ENCODE measurements around the gene FAM209B.
"Not testable (repeated sequence)": the region's sequence is repeated elsewhere in the genome, so short reads cannot be mapped to it uniquely, and the experiment has no call there.

Gene FAM209B

GRCh38 chr20:56532946-56533345 lies at the start of gene FAM209B:
TSS of gene FAM209B (plus strand) at chr20:56533246. CDS start at chr20:56533342, 96 bp downstream.
- not testable (repeated sequence) for H3K27me3 ChIP-seq (ENCODE audit: insufficient read depth, low read length); H3K9me3 ChIP-seq (ENCODE audit: low read length); H3K9ac ChIP-seq (ENCODE audit: low read length)

GRCh38 chr20:56483970-56484369 lies 49.1 kb upstream of the FAM209B start:
- Histone ChIP-seq H3K9me2 (ENCODE audit: low read depth, low read length) (no peaks in the 10 kb centered on the region), H4K20me1 (ENCODE audit: insufficient read depth, low read length) (no peaks in the 10 kb centered on the region), H3F3A (ENCODE audit: insufficient read depth, low read length) (no peaks in the 10 kb centered on the region), H3K79me2 (ENCODE audit: insufficient read depth, low read length) (no peaks in the 10 kb centered on the region), H3K4me1 (ENCODE audit: insufficient read depth, low read length, severe bottlenecking) (no peaks in the 10 kb centered on the region), H3K36me3 (ENCODE audit: insufficient read depth, low read length) (peaks cover 63% of the 10 kb centered on the region), H3K27me3 (ENCODE audit: insufficient read depth, low read length) (no peaks in the 10 kb centered on the region), H3K4me3 (ENCODE audit: low read depth, low read length, poor library complexity, severe bottlenecking) (no peak overlapping the region), H3K9me3 (ENCODE audit: low read length) (no peaks in the 10 kb centered on the region), H3K4me2 (ENCODE audit: low read length) (no peak overlapping the region), H3K27ac (ENCODE audit: low read depth, low read length, poor library complexity, severe bottlenecking) (no peak overlapping the region), H2AFZ (ENCODE audit: low read length) (no peak overlapping the region), H3K9ac (ENCODE audit: low read length) (no peak overlapping the region)
- TF ChIP-seq CTCF (IDR thresholded peaks at IDR 0.05; ENCODE audit: low read length) (no peak), EZH2 (IDR thresholded peaks at IDR 0.05; ENCODE audit: borderline replicate concordance, low read length) (no peak)

More at GRCh38 chr20:56532946-56533345, at the start of gene FAM209B:
- not testable (repeated sequence) for H3K4me2 ChIP-seq (ENCODE audit: low read length); H3K4me1 ChIP-seq (ENCODE audit: insufficient read depth, low read length, severe bottlenecking); H3K79me2 ChIP-seq (ENCODE audit: insufficient read depth, low read length); H3K27ac ChIP-seq (ENCODE audit: low read depth, low read length, poor library complexity, severe bottlenecking); H4K20me1 ChIP-seq (ENCODE audit: insufficient read depth, low read length); H3K36me3 ChIP-seq (ENCODE audit: insufficient read depth, low read length); H3F3A ChIP-seq (ENCODE audit: insufficient read depth, low read length); H2AFZ ChIP-seq (ENCODE audit: low read length); H3K9me2 ChIP-seq (ENCODE audit: low read depth, low read length); H3K4me3 ChIP-seq (ENCODE audit: low read depth, low read length, poor library complexity, severe bottlenecking)

GRCh38 chr20:56487216-56487615 lies 45.8 kb upstream of the FAM209B start:
- Histone ChIP-seq H3K4me3 (ENCODE audit: low read depth, low read length, poor library complexity, severe bottlenecking) (no peak overlapping the region), H2AFZ (ENCODE audit: low read length) (no peak overlapping the region), H3K9ac (ENCODE audit: low read length) (no peak overlapping the region), H3K4me1 (ENCODE audit: insufficient read depth, low read length, severe bottlenecking) (no peaks in the 10 kb centered on the region), H3K27ac (ENCODE audit: low read depth, low read length, poor library complexity, severe bottlenecking) (no peak overlapping the region), H3K9me2 (ENCODE audit: low read depth, low read length) (no peaks in the 10 kb centered on the region), H3K9me3 (ENCODE audit: low read length) (no peaks in the 10 kb centered on the region), H4K20me1 (ENCODE audit: insufficient read depth, low read length) (no peaks in the 10 kb centered on the region), H3K36me3 (ENCODE audit: insufficient read depth, low read length) (peaks cover 52% of the 10 kb centered on the region), H3K4me2 (ENCODE audit: low read length) (no peak overlapping the region), H3K79me2 (ENCODE audit: insufficient read depth, low read length) (no peaks in the 10 kb centered on the region), H3K27me3 (ENCODE audit: insufficient read depth, low read length) (no peaks in the 10 kb centered on the region), H3F3A (ENCODE audit: insufficient read depth, low read length) (no peaks in the 10 kb centered on the region)
- TF ChIP-seq EZH2 (IDR thresholded peaks at IDR 0.05; ENCODE audit: borderline replicate concordance, low read length) (no peak), CTCF (IDR thresholded peaks at IDR 0.05; ENCODE audit: low read length) (no peak)

- Histone ChIP-seq H3K36me3 (ENCODE audit: insufficient read depth, low read length) (peaks cover 51% of the 10 kb centered on the region), H3K9me2 (ENCODE audit: low read depth, low read length) (no peaks in the 10 kb centered on the region), H3K4me1 (ENCODE audit: insufficient read depth, low read length, severe bottlenecking) (no peaks in the 10 kb centered on the region), H4K20me1 (ENCODE audit: insufficient read depth, low read length) (no peaks in the 10 kb centered on the region), H3K27ac (ENCODE audit: low read depth, low read length, poor library complexity, severe bottlenecking) (no peak overlapping the region), H3K9me3 (ENCODE audit: low read length) (no peaks in the 10 kb centered on the region), H3K79me2 (ENCODE audit: insufficient read depth, low read length) (no peaks in the 10 kb centered on the region), H3K9ac (ENCODE audit: low read length) (no peak overlapping the region), H2AFZ (ENCODE audit: low read length) (no peak overlapping the region), H3K4me2 (ENCODE audit: low read length) (no peak overlapping the region), H3K4me3 (ENCODE audit: low read depth, low read length, poor library complexity, severe bottlenecking) (no peak overlapping the region), H3F3A (ENCODE audit: insufficient read depth, low read length) (no peaks in the 10 kb centered on the region), H3K27me3 (ENCODE audit: insufficient read depth, low read length) (no peaks in the 10 kb centered on the region)
- TF ChIP-seq CTCF (IDR thresholded peaks at IDR 0.05; ENCODE audit: low read length) (no peak), EZH2 (IDR thresholded peaks at IDR 0.05; ENCODE audit: borderline replicate concordance, low read length) (no peak)
These were observed 44.5 kb upstream of the FAM209B start for GRCh38 chr20:56488566-56488965.

All from OCI-LY1 (cell line).